Activated CD8-positive, alpha-beta memory T cell treated with anti-CD3 and anti-CD28 coated beads for 24 hours (primary cell): ENCODE measurements around the gene SPOCK1.
"Not testable (repeated sequence)": the region's sequence is repeated elsewhere in the genome, so short reads cannot be mapped to it uniquely, and the experiment has no call there.

Experiments used
- DNase-seq: peaks from one replicate; pipeline ENCODE4 v3.0.0-alpha.2; 2020

SPOCK1 gene

GRCh38 chr5:136992796-136993489, 506.2 kb downstream of the SPOCK1 start:
- no peak for DNase-seq

GRCh38 chr5:136985785-136986475, 513.2 kb downstream of the SPOCK1 start:
- DNase-seq: no peak

GRCh38 chr5:136984772-136985446, 514.2 kb downstream of the SPOCK1 start:
- no peak for DNase-seq

- DNase-seq: no peak
These were observed 517.2 kb downstream of the SPOCK1 start for GRCh38 chr5:136981936-136982335.

GRCh38 chr5:136979131-136979530, 520.0 kb downstream of the SPOCK1 start:
- DNase-seq: no peak

GRCh38 chr5:136963504-136963903, 535.6 kb downstream of the SPOCK1 start:
- no peak for DNase-seq

GRCh38 chr5:136957428-136957827, 541.7 kb downstream of the SPOCK1 start:
- DNase-seq: no peak

- not testable (repeated sequence) for DNase-seq
These were observed 545.0 kb downstream of the SPOCK1 start for GRCh38 chr5:136954142-136954541.

GRCh38 chr5:136953346-136954069, 545.6 kb downstream of the SPOCK1 start:
- DNase-seq: not testable (repeated sequence)

GRCh38 chr5:136927571-136927970, 571.6 kb downstream of the SPOCK1 start:
- no peak for DNase-seq

- no peak for DNase-seq
These were observed 573.1 kb downstream of the SPOCK1 start for GRCh38 chr5:136926073-136926472.
